ENCODE measurements around the gene N4BP3.

The N4BP3 gene

DNA sequence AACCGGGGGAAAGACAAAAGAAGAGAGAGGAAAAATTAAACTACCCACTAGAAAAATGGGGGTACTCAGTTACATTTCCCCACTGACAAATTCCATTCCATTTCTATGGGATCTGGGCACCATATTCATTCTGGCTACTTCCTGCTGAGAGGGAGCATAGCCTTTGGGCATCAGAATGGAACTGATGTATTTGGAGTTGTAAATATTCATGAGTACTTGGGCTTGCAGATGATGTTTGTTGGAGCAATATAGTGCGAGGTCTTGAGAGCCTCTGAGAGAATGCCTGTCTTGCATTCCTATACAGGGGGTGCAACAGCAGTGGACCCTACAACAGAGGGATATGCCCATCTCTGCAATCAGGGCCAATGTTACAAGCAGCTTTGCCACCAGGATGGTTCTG, 57.1 kb downstream of the N4BP3 start:
- Histone ChIP-seq H3K27ac (no peak overlapping the region), H3K9me3 (no peaks in the 10 kb centered on the region), H3K27me3 (peaks cover 9% of the 10 kb centered on the region), H3K4me3 (ENCODE audit: low read depth in 1 of 2, low read length in 1 of 2) (no peak overlapping the region), H3K36me3 (no peaks in the 10 kb centered on the region), H3K4me1 (ENCODE audit: control insufficient read depth in 1 of 2, insufficient read depth in 1 of 2, low read depth in 1 of 2, low read length in 1 of 2) (no peaks in the 10 kb centered on the region)
- no peak for TF ChIP-seq CTCF (IDR thresholded peaks at IDR 0.05)

- Histone ChIP-seq H3K4me3 (ENCODE audit: low read depth in 1 of 2, low read length in 1 of 2) (no peak overlapping the region), H3K4me1 (ENCODE audit: control insufficient read depth in 1 of 2, insufficient read depth in 1 of 2, low read depth in 1 of 2, low read length in 1 of 2) (no peaks in the 10 kb centered on the region), H3K27me3 (no peaks in the 10 kb centered on the region), H3K27ac (no peak overlapping the region), H3K36me3 (no peaks in the 10 kb centered on the region), H3K9me3 (no peaks in the 10 kb centered on the region)
- no peak for TF ChIP-seq CTCF (IDR thresholded peaks at IDR 0.05)
Observed at GRCh38 chr5:178174456-178174855, 61.1 kb downstream of the N4BP3 start.

Data from neutrophil (primary cell).